ENCODE measurements around the gene TANGO2.

DNA sequence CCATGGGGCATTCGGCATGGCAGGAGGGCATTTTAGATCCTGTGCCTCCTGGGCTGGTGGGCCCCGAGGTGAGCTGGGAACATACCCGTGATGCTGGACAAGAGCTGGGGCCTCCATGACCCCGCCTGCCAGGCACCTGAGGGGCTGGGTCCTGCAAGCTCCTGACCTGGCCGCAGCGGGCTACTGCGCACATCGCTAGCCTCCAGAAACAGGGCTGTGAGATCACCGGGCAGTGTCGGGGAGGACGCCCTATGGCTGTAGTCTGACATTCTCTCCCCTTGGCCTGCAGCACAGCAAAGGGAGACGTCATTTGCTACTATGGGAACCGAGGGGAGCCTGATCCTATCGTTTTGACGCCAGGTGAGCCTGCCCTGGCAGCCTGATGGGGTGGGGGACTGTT lies 34.7 kb downstream of the TANGO2 start:
- TF ChIP-seq POLR2A (IDR thresholded peaks at IDR 0.05) (no peak), POLR2AphosphoS5 (IDR thresholded peaks at IDR 0.05) (no peak)
